Measurements from ENCODE around the gene KMO. TPM values are rescaled to one million over a fixed set of nuclear protein-coding genes. Genes with fewer than 3 reads are reported as not detected.

KMO gene
- total RNA-seq, 4 donors from 2014 or later = 0.45 TPM; not detected in 3

DNA sequence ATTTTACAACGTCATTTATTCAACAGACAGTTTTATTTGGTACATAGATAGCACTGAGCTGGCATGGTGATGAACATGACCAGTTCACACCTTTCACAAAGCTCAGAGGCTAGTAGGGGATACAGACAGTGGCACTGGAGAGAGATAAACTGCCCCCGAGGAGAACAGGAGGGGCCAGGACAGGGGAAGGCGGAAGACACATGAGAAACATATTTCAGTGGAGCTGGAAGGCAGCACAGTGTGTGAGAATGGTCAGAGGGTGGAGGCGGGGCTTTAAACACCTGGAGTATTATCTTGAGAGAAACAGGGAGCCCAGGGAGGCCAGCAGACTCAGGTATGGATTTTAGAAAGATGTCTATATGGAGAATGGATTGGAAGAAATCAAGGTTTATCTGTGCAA, 58.5 kb downstream of the KMO start:
- WGBS = 50% methylated on average over 4 of the region's 4 CpGs
- Histone ChIP-seq H3K9me3 (no peaks in the 10 kb centered on the region), H3K4me1 (no peaks in the 10 kb centered on the region), H3K36me3 (no peaks in the 10 kb centered on the region), H3K27me3 (no peaks in the 10 kb centered on the region), H3K27ac (no peak overlapping the region), H3K4me3 (no peak overlapping the region)
- TF ChIP-seq EP300 (IDR thresholded peaks at IDR 0.05) (no peak), POLR2A (IDR thresholded peaks at IDR 0.05) (no peak), POLR2AphosphoS5 (IDR thresholded peaks at IDR 0.05) (no peak)
- TF ChIP-seq, protein P1, sequence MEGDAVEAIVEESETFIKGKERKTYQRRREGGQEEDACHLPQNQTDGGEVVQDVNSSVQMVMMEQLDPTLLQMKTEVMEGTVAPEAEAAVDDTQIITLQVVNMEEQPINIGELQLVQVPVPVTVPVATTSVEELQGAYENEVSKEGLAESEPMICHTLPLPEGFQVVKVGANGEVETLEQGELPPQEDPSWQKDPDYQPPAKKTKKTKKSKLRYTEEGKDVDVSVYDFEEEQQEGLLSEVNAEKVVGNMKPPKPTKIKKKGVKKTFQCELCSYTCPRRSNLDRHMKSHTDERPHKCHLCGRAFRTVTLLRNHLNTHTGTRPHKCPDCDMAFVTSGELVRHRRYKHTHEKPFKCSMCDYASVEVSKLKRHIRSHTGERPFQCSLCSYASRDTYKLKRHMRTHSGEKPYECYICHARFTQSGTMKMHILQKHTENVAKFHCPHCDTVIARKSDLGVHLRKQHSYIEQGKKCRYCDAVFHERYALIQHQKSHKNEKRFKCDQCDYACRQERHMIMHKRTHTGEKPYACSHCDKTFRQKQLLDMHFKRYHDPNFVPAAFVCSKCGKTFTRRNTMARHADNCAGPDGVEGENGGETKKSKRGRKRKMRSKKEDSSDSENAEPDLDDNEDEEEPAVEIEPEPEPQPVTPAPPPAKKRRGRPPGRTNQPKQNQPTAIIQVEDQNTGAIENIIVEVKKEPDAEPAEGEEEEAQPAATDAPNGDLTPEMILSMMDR (IDR thresholded peaks at IDR 0.05) = no peak
- no peak for DNase-seq (ENCODE audit: low spot score in 2 of 2)

DNA sequence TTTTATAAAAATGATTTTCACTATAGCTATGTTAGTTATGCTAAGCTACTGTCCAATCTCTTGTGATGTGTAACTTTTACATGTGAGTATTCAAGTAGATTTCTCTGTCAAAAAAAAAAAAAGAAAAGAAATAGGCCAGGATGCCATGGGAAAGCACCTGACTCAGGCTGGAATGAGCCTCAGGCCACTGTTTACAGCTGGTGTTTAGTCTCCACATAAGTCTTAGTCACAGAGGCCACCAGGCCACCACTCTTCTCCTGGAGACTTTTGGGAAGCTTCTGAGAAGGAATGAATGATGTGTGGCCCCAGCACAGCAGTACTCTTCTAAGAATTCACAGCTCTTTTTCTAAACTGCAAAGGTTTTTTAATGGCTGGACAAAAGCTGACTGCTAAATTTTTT, 59.1 kb downstream of the KMO start:
- H3K27me3 ChIP-seq = no peaks in the 10 kb centered on the region
- no peaks in the 10 kb centered on the region for H3K36me3 ChIP-seq
- H3K27ac ChIP-seq = no peak overlapping the region
- no peak for DNase-seq (ENCODE audit: low spot score in 2 of 2)
- no peaks in the 10 kb centered on the region for H3K4me1 ChIP-seq
- no peaks in the 10 kb centered on the region for H3K9me3 ChIP-seq
- H3K4me3 ChIP-seq = no peak overlapping the region
- TF ChIP-seq, protein P1 (IDR thresholded peaks at IDR 0.05) = no peak
- TF ChIP-seq EP300 (IDR thresholded peaks at IDR 0.05) = no peak
- no peak for TF ChIP-seq POLR2AphosphoS5 (IDR thresholded peaks at IDR 0.05)
- no peak for TF ChIP-seq POLR2A (IDR thresholded peaks at IDR 0.05)

DNA sequence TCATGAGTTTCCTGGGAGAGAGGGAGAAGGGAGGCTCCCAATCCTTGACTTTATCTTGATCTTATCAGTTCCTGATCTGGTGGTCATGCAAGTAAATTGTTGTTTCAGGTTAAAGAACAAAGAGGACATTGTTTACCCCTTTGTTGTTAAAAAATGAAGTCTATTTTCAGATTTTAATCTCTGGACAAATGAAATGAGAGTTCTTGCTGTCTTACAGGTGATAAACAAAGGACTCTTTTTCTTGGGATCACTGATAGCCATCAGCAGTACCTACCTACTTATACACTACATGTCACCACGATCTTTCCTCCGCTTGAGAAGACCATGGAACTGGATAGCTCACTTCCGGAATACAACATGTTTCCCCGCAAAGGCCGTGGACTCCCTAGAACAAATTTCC, 59.6 kb downstream of the KMO start:
- Histone ChIP-seq H3K4me1 (no peaks in the 10 kb centered on the region), H3K4me3 (no peak overlapping the region), H3K9me3 (no peaks in the 10 kb centered on the region), H3K27ac (no peak overlapping the region), H3K27me3 (no peaks in the 10 kb centered on the region), H3K36me3 (no peaks in the 10 kb centered on the region)
- no peak for DNase-seq (ENCODE audit: low spot score in 2 of 2)
- TF ChIP-seq POLR2AphosphoS5 (IDR thresholded peaks at IDR 0.05) (no peak), EP300 (IDR thresholded peaks at IDR 0.05) (no peak), POLR2A (IDR thresholded peaks at IDR 0.05) (no peak)
- TF ChIP-seq, protein P1 (IDR thresholded peaks at IDR 0.05) = no peak
- WGBS = 84% methylated on average over 5 of the region's 5 CpGs

DNA sequence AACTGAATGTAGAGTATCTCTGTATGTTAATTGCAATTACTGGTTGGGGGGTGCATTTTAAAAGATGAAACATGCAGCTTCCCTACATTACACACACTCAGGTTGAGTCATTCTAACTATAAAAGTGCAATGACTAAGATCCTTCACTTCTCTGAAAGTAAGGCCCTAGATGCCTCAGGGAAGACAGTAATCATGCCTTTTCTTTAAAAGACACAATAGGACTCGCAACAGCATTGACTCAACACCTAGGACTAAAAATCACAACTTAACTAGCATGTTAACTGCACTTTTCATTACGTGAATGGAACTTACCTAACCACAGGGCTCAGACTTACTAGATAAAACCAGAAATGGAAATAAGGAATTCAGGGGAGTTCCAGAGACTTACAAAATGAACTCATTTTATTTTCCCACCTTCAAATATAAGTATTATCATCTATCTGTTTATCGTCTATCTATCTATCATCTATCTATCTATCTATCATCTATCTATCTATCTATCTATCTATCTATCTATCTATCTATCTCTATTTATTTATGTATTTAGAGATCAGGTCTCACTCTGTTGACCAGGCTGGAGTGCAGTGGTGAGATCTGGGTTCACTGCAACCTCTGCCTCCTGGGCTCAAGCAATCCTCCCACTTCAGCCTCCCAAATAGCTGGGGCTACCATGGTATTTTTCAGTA, 60.2 kb downstream of the KMO start:
- H3K4me1 ChIP-seq = no peaks in the 10 kb centered on the region
- no peaks in the 10 kb centered on the region for H3K9me3 ChIP-seq
- no peak overlapping the region for H3K4me3 ChIP-seq
- no peak overlapping the region for H3K27ac ChIP-seq
- no peak for DNase-seq (ENCODE audit: low spot score in 2 of 2)
- no peaks in the 10 kb centered on the region for H3K36me3 ChIP-seq
- TF ChIP-seq POLR2A (IDR thresholded peaks at IDR 0.05) (no peak), POLR2AphosphoS5 (IDR thresholded peaks at IDR 0.05) (no peak), EP300 (IDR thresholded peaks at IDR 0.05) (no peak)
- TF ChIP-seq, protein P1 (IDR thresholded peaks at IDR 0.05) = no peak
- no peaks in the 10 kb centered on the region for H3K27me3 ChIP-seq
- WGBS = 66% methylated on average over 3 of the region's 3 CpGs

DNA sequence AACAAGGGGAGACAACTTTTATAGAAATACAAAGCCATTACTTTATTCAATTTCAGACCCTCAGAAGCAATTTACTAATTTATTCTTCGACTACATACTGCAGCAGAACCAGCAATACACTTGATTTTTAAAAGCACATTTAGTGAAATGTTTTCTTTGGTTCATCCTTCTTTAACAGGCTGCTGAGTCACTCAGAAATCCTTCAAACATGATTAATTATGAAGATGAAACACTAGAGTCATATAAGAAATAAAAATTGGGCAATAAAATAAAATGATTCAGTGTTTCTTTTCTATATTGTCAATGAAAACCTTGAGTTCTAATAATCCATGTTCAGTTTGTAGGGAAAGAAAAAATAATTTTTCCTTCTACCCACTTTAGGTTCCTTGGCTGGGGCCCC, 61.0 kb downstream of the KMO start:
- 90% methylated on average over 1 of the region's 1 CpG for WGBS
- no peaks in the 10 kb centered on the region for H3K4me1 ChIP-seq
- no peak overlapping the region for H3K4me3 ChIP-seq
- no peaks in the 10 kb centered on the region for H3K36me3 ChIP-seq
- H3K27me3 ChIP-seq = no peaks in the 10 kb centered on the region
- H3K9me3 ChIP-seq = no peaks in the 10 kb centered on the region
- no peak overlapping the region for H3K27ac ChIP-seq
- no peak for DNase-seq (ENCODE audit: low spot score in 2 of 2)
- TF ChIP-seq POLR2A (IDR thresholded peaks at IDR 0.05) = no peak
- TF ChIP-seq, protein P1 (IDR thresholded peaks at IDR 0.05) = no peak
- TF ChIP-seq POLR2AphosphoS5 (IDR thresholded peaks at IDR 0.05) = no peak
